Fibroblast of the aortic adventitia (primary cell): ENCODE data around the gene CPLX1. TPM values are rescaled to one million over a fixed set of nuclear protein-coding genes. Genes with fewer than 3 reads are reported as not detected.

Source experiments
- DNase-seq: peaks from one replicate; pipeline ENCODE4 v3.0.0-alpha.2; 2010; ENCODE audit warnings: low read depth
- H3K4me3 ChIP-seq: 2 replicates; pipeline ENCODE4 v1.5.1; 2011; ENCODE audit warnings: low read depth, mild to moderate bottlenecking, control low read depth, low read length, moderate library complexity
- CTCF ChIP-seq: IDR thresholded peaks from 2 replicates; pipeline ENCODE4 v1.5.1; 2011; ENCODE audit warnings: mild to moderate bottlenecking, low read length, control low read depth, inconsistent platforms; ENCODE audit not compliant: insufficient read depth
- total RNA-seq: library from RNA; depleted of rRNA; stranded (reverse); fragments of >200 nt; gene quantifications from 2 replicates; pipeline ENCODE4 v1.2.3, GENCODE V29; 2012; ENCODE audit warnings: low replicate concordance

Gene CPLX1
- total RNA-seq, 1 donor = not detected

- no peak for TF ChIP-seq CTCF
- DNase-seq = no peak
Observed at GRCh38 chr4:833731-834367, 7.9 kb upstream of the CPLX1 start.

GRCh38 chr4:833156-833555 is 7.2 kb upstream of the CPLX1 start:
- DNase-seq = no peak
- no peak for TF ChIP-seq CTCF
- no peak overlapping the region for H3K4me3 ChIP-seq

More at GRCh38 chr4:833731-834367, 7.9 kb upstream of the CPLX1 start:
- H3K4me3 ChIP-seq = no peak overlapping the region

GRCh38 chr4:832536-832935 is 6.6 kb upstream of the CPLX1 start:
- no peak for DNase-seq
- no peak for TF ChIP-seq CTCF
- H3K4me3 ChIP-seq = no peak overlapping the region

GRCh38 chr4:832108-832507 is 6.2 kb upstream of the CPLX1 start:
- no peak for DNase-seq
- no peak for TF ChIP-seq CTCF
- no peak overlapping the region for H3K4me3 ChIP-seq

- H3K4me3 ChIP-seq = no peak overlapping the region
- no peak for TF ChIP-seq CTCF
- no peak for DNase-seq
Observed at GRCh38 chr4:831483-831805, 5.5 kb upstream of the CPLX1 start.

GRCh38 chr4:830601-831482 is 4.9 kb upstream of the CPLX1 start:
- TF ChIP-seq CTCF = no peak
- H3K4me3 ChIP-seq = no peak overlapping the region
- no peak for DNase-seq
